GM12872 (cell line): ENCODE measurements around the gene ABCA5.

ENCODE experiments used
- CTCF ChIP-seq: IDR thresholded peaks from 3 replicates; pipeline ENCODE4 v1.5.1; 2011; ENCODE audit warnings: low read depth, mild to moderate bottlenecking, low read length, moderate library complexity; ENCODE audit not compliant: insufficient read depth

Gene ABCA5

DNA sequence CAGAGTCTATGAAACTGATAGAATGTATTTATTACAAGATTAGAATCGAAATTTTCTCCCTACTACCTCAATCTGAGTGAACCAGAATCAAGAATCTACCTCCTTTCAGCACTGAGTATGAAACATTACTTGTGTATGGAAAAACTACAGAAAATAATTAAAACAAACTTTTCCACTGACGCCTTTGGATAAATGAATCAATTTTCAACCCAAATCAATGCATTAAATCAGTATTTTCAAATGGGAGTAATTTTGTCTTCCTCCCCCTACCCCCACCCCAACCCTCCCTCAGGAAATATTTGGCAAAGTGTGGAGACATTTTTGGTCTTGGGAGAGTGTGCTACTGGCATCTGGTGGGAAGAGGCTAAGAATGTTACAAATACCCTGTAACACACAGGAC is 90.5 kb downstream of the ABCA5 start:
- TF ChIP-seq CTCF: no peak

DNA sequence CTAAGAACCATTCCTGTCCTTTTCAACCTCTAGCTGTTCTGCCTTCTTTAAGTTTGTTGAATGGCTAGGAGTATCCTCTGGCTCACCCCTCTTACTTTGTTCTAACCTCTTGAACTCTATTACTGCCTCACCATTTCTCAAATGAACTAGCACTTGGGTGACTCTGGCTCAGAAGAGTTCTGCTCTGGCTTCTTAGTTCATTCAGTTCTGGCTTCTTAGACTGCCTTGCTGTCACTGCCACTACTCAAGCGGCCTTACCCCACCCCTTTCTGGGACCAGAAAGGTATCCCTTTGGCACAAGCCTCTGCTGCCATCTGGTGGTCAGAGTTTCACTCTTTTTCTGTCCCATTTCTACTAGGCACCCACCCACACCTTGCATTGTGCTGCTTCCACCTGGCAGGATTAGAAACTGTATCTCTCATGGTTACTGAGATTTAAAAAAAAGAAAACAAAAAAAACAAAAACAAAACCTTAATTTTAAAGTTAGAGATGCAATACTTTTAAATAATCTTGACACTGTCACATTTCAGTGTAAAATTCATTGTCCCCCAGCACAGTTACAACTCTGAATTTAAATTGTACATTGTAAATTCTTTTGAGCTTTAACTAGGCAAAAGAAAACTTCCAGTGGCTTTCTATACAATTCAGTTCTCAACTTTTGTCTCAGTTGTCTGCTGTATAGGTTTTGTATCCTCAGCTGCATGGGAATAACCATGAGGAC is 91.4 kb downstream of the ABCA5 start:
- TF ChIP-seq CTCF: peak; percentile 77

- TF ChIP-seq CTCF: no peak
These were observed 94.3 kb downstream of the ABCA5 start for GRCh38 chr17:69232650-69233049.

DNA sequence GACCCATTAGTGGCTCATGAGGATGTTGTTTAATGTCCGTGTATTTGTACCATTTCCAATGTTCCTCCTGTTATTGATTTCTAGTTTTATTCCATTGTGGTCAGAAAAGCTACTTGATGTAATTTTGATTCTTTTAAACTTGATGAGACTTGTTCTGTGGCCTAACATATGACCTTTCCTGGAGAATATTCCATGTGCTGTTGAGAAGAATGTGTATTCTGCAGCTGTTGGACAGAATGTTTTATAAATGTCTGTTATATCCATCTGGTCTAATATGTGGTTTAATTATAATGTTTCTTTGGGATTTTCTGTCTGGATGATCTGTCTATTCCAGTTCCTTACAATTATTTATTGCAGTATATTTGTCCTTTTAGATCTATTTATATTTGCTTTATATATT is 95.4 kb downstream of the ABCA5 start:
- no peak for TF ChIP-seq CTCF

- TF ChIP-seq CTCF: no peak
These were observed 96.0 kb downstream of the ABCA5 start for GRCh38 chr17:69230939-69231338.

- no peak for TF ChIP-seq CTCF
These were observed 98.4 kb downstream of the ABCA5 start, which contains the start of gene ABCA10 for GRCh38 chr17:69228576-69228975. Gene ABCA10, minus strand, starts transcription at chr17:69228824. Its CDS starts 3,466 bp downstream, at chr17:69225358.

DNA sequence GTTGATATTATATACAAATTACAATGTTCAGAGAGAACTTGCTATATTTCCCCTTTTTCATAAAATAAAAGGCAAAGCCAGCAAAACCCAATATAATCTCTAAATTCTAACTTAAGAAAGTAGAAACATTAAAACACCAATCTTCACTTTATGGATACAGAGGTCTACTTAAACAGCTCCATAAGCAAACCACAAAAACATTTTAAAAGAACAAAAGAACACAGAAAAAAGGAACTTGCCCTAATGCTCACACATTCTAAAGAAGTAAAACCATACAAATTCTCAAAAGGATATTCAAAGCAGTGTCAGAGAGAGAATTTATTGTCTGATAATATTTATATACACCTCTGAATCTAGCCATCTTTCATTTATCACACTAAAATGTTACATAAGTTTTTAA is 98.9 kb downstream of the ABCA5 start:
- TF ChIP-seq CTCF: no peak
